Stimulated activated naive CD4-positive, alpha-beta T cell (primary cell): ENCODE measurements around the gene RAD21L1.

Experiments
- DNase-seq, 6 experiments: peaks; one replicate each; lab custom pipeline; 2025; lab: John Stamatoyannopoulos, UW

RAD21L1 gene

DNA sequence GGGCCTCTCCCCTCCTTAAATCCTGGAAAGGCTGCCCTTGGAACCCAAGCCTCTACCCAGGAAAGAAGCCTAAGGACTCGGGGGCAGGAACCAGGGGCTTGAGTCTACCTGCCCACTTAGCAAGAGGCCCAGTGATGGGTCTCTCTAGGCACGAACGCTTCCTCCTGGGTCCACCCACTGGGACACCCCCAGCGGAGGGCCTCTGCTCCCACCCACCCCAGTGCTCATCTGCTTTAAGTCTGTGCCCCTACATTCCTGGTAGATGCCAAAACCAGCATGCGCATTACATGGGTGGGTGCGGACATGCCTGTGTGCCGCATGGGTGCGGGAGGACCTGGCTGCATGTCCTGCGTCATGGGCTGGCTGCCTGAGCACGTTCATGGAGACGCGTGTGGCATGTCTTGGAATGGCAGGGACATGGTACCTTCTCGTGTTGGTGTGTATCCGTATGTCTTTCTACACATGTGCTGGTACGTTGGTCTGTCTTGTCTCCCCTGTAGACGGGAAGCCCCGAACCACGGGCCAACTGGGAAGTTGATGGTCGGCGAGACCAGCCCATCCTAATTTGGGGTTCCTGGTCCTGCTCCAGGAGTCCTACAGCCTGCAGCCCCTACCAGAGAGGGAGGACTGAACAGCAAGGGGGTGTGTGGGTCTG is 69.6 kb downstream of the RAD21L1 start:
- no peak for DNase-seq

- DNase-seq: no peak
These were observed 70.3 kb downstream of the RAD21L1 start for GRCh38 chr20:1296117-1296610.

GRCh38 chr20:1296922-1297321 is 71.1 kb downstream of the RAD21L1 start:
- no peak for DNase-seq

DNA sequence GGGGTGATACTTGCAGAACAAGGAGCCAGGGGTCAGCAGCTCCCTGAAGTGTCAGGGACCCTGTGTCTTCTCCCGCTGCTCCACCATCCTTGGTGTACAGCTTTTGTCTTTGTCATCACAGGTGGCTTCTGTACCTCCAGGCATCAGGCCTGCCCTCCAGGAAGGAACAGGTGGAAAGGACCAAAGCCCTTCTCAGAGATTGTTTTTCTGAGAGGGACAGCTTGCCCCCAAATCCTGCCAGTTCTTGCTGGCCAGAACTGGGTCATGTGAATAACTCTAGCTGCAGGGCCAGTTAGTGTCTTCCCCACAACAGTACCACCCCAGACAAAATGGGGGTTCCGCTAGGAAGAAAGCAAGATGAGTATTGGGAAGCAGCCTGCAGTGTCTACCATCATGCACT is 71.6 kb downstream of the RAD21L1 start:
- no peak for DNase-seq

- DNase-seq: no peak
These were observed 72.3 kb downstream of the RAD21L1 start for GRCh38 chr20:1298166-1298565.

DNA sequence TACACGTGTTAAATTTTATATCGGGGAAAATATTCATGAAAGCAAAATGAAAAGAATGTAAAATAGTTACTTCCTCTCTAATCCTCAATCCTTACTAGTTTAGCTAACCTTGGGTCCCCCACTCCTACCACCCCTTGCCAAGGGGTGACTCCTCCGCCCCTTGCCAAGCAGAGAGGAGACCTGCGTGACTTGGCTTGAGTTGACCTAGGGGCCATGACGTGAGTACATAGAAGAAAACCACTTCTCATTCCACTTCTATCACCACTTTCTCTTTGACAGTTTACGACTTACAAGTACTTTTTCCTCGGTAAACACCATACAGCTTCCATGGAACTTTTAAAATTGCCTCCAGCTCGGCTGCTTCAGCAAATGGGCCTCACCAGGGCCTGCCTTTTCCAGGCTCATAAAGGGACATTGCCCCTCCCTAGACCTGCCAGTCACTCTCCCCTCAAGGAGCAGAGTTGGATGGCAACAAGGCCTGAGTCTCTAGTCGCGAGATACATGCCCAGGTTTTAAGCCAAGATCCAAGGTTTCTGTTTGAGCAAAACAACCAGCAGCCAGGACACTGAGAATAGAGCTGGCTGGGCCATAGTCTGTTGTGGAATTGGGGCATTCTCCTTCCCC is 73.2 kb downstream of the RAD21L1 start:
- no peak for DNase-seq

DNA sequence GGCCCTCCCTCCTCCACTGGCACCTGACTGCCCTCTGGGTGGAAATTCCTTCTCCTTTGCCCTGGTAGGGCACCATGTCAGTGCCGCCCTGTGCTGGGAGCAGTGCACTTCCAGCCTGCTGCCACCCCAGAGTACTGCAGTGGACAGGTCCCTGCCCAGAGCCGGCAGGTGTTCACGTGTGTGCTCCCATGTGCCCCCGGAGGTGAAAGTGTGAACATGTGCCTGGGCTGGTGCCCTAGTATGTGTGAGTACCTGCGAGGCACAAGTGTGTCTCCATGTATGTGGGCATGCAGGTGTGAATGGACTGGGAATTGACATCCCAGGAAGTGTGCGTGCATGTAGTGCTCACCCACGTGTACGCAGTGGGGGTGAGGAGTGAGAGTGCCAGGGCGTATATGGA is 73.7 kb downstream of the RAD21L1 start:
- peak in 3 of 6 experiments; percentile 18 to 42 (median 34) for DNase-seq

DNA sequence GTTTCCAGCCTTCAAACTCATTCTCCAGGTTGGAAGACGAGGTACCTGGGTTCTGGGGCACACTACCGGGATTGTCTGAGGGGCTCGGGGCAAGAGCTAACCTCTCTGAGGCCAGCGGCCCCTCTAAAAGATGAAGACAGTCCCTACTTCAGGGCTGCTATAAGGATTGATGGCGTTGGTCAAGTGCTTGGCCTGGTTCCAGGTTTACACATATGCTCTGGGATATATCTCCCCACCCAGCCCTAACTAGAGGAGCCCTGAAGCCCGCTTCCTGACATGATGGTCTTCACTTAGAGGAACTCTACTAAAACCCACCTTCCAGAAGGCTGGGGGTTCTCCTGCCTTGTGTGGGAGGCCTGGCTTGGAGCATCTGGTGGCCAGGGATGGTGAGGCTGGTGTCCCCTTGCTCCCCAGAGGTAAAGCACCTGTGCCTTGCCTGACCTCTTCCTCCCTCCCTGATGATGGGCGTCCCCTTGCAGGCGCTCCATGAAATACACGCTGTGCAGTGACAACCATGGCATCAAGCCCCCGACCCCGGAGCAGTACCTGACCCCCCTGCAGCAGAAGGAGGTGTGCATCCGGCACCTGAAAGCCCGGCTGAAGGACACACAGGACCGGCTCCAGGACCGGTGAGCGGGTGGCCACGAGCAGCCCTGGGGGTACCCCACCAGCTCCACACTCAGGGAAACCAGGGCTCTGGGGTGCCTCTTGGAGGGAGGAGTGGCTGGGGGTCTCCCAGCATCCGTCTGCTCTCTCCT is 74.4 kb downstream of the RAD21L1 start:
- DNase-seq: no peak

DNA sequence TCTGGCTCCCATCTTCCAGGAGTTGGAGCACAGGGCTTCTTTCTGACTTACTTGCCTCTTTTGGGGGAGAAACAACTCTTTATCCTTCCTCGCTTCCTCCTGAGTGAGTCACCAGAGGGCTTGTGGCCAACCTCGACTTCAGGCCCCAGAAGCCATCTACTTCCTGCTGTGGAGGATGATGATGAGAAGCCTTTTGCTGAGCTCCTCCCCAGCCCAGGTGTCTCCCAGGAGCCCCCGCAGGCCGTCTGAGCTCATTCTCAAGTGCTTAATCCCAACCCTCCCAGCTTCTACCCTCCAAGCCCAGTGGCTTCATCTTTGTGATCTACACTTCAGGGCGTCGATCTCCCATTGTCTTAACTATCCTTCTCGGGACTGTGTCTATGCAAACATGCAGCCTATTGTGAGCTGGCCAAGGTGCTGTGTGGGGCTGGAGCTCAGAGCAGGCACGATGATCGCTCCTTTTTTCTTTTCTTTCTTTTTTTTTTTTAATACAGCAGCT is 75.2 kb downstream of the RAD21L1 start:
- DNase-seq: peak; percentile 12 to 41 (median 30)

GRCh38 chr20:1302685-1303541 is 77.1 kb downstream of the RAD21L1 start:
- DNase-seq: no peak

DNA sequence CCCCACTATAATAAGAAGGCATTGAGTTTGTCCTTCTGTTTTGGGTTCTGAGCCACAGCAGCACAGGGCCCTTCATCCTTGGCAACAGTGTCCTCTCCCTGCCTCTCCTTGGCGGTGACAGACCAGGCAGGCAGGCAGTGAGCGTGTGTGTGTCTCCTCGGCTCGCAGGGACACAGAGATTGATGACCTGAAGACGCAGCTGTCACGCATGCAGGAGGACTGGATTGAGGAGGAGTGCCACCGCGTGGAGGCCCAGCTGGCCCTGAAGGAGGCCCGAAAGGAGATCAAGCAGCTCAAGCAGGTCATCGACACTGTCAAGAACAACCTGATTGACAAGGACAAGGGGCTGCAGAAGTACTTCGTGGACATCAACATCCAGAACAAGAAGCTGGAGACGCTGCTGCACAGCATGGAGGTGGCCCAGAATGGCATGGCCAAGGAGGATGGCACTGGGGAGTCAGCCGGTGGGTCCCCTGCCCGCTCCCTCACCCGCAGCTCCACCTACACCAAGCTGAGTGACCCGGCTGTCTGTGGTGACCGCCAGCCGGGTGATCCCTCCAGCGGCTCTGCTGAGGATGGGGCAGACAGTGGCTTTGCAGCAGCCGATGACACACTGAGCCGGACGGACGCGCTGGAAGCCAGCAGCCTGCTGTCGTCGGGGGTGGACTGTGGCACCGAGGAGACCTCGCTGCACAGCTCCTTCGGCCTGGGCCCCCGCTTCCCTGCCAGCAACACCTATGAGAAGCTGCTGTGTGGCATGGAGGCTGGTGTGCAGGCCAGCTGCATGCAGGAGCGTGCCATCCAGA is 79.1 kb downstream of the RAD21L1 start:
- no peak for DNase-seq
